CD1c-positive myeloid dendritic cell (primary cell): Measurements from ENCODE around the gene PET117.
"Not testable (repeated sequence)": the region's sequence is repeated elsewhere in the genome, so short reads cannot be mapped to it uniquely, and the experiment has no call there.

Experiments used
- DNase-seq: peaks from one replicate; pipeline ENCODE4 v3.0.0-alpha.2; 2016; ENCODE audit errors: extremely low spot score

Gene PET117

DNA sequence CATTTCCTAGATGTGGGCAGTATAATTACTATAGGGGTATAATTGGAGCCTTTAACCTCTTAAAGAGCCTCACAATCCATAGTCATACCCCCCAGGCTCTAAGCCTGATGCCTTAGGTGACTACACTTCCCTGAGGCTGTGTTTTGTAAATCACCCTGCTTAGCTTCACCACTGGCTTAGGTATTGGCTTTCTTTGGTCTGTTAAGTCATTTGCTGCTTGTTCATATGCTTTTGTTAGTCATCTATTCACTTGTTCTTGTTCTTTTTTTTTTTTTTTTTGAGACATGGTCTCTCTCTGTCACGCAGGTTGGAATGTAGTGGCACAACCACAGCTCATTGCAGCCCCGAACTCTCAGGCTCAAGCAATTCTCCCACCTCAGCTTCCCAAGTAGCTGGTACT, 26.7 kb downstream of the PET117 start:
- DNase-seq: no peak

- no peak for DNase-seq
Observed at GRCh38 chr20:18165553-18165952, 27.9 kb downstream of the PET117 start.

GRCh38 chr20:18166241-18166881, 28.7 kb downstream of the PET117 start:
- DNase-seq: no peak

GRCh38 chr20:18166950-18167349, 29.3 kb downstream of the PET117 start:
- no peak for DNase-seq

GRCh38 chr20:18172379-18172778, 34.7 kb downstream of the PET117 start:
- DNase-seq: no peak

DNA sequence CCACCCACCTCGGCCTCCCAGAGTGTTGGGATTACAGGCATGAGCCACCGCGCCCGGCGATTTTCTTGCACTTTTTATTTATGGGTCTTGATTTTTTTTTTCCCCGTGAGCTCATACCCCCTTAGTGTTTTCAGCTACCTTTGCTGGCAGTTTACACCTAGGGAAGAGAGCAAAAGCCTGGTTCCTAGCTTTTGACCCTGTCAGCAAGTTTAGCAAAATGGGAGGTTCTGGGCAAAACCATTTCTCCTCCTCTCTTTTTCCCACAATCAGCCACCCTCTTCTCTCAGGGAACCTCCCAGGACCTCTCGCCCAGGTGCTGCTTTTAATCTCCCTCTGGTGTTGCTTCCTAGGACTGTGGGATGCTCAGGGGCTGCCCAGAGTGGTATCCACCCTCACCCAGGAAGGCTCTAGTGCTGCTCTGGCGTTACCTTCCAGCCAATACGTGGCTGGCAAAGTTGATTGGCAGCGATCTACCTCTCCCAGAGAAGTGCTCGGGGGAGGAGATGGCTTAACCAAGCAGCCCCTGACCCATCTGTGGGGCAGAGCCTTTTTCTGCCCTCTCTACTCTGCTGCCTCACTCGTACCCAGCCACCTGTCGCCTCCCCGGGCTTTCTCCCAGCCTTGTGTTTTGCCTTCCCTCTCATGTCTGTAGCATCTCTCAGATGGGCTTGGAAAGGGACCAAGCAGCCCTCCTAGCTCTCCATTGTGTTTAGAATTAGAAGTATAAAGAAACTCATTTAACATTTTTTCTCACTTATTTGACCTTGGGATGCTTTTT, 37.4 kb downstream of the PET117 start:
- no peak for DNase-seq

DNA sequence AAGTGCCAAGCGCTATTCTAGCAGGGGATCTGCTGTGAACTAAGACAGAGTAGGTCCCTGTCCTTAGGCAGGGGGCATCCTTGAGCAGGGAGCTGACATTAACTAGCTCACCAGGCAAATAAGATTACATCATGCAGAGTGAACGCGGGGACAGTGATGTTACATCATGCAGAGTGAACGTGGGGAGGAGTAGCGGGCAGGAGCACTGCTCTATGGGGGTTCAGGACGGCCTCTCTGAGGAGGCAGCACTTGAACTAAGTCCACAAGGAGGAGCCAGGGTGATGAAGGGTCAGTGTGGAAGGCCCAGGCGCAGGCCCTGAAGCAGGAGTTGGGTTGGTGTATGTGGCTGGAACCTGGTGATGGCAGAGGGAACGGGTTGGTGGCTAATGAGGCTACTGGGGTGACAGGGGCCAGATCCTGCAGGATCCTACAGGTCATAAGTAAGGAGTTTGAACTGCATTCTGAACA, 38.7 kb downstream of the PET117 start:
- DNase-seq: no peak

DNA sequence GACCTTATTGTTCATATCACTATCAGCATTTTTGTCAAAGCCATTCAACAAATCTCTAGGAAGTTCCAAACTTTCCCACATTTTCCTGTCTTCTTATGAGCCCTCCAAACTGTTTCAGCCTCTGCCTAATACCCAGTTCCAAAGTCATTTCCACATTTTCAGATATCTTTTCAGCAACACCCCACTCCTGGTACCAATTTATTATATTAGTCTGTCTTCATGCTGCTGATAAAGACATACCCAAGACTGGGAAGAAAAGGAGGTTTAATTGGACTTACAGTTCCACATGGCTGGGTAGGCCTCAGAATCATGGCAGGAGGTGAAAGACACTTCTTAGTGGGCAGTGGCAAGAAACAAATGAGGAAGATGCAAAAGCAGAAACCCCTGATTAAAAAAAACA, 42.7 kb downstream of the PET117 start:
- DNase-seq: not testable (repeated sequence)

DNA sequence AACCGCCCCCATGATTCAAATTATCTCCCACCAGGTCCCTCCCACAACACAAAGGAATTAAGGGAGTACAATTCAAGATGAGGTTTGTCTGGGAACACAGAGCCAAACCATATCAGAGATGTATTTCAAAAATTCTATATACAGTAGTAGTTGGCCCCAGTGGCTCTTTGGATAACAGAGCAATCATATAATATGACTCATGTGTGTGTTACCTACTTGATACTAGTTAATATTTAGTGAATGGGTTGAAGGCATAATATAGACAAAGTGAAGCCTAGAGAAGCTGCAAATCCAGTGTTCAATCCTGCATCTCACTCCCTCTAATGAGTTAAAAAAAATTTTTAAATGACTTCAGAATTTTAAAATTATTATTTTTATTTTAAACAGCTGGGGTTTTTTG, 43.2 kb downstream of the PET117 start:
- DNase-seq: no peak

- no peak for DNase-seq
Observed at GRCh38 chr20:18187020-18187419, 49.4 kb downstream of the PET117 start.

- DNase-seq: no peak
Observed at GRCh38 chr20:18188434-18188833, 50.8 kb downstream of the PET117 start.

DNA sequence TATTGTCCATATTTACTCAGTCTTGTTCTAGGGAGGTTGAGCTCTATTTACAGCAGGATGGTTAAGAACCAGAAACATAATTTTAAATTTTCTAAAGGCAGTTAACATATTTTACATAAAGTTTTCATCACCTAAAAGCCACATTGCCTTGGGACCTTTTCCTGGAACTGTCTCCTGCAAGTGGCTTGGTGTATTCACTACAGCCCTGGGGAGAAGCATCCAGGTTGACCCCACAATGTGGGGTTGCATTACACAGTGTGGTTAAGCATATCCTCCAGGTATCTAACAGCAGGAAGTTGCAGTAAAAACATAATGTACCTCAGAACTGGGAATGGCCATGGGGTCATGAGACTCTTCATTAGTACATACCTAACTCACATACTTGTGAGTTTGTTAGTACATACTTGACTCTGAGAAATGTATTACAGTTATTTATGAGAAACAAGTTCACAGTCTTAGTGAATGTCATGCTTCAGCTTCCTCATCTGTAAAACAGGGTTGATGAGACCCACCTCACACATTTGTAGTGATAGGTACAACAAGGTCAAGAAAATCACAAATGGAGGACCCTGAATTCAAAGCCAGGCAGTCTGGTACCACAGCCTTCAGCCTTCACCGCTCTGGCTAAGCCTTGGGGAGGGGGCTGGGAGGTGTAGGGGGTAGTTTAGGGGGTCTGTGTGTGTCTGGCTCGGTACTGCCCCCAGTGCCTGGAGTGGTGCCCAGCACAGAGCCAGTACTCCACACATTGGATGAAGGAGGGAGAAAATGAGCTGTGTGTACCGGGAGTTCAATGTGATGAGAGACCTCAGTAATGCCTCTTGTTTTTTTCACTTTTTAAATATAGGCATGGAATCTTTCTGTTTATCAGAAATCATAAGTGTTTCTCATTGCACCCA, 52.9 kb downstream of the PET117 start:
- no peak for DNase-seq

- DNase-seq: no peak
Observed at GRCh38 chr20:18191306-18191705, 53.6 kb downstream of the PET117 start.
